HepG2 (cell line): ENCODE results near the gene C2orf74. TPM values are rescaled to one million over a fixed set of nuclear protein-coding genes. Genes with fewer than 3 reads are reported as not detected.

Experiments
- ATAC-seq: fragments of 200-7000 bp; cut with Tn5 transposase; 3 replicates; pipeline ENCODE4 v1.9.1; 2020; ENCODE audit warnings: mild to moderate bottlenecking, moderate library complexity
- BruUV-seq: library from RNA; stranded (reverse); fragments of 400-500 nt; replicated peaks from 2 replicates; lab custom pipeline; 2021; lab: Mats Ljungman, UMichigan
- CTCF ChIA-PET: fragments of 300-600 bp; formaldehyde crosslinking; extraction: SDS; loops from one replicate; lab custom pipeline; 2021; ENCODE audit warnings: low total read pairs, inconsistent platforms, low intra/inter-chr PET ratio; lab: Yijun Ruan, JAX
- POLR2A ChIA-PET: fragments of 350-600 bp; sonication (Branson Sonifier 250); formaldehyde crosslinking; loops from one replicate; lab custom pipeline; 2020; ENCODE audit warnings: antibody characterized with exemption, inconsistent platforms; lab: Yijun Ruan, JAX
- DNase-seq: peaks from one replicate; pipeline ENCODE4 v3.0.0-alpha.2; 2015; ENCODE audit warnings: low spot score
- FAIRE-seq: peaks from 3 replicates; lab custom pipeline; 2011; peaks lifted over from hg19 to GRCh38; lab: Jason Lieb, UNC
- H2AFZ ChIP-seq: one replicate; pipeline ENCODE4 v1.6.1; 2011; ENCODE audit warnings: low read length, inconsistent platforms
- H3K27ac ChIP-seq: fragments of 300-600 bp; 3 replicates; pipeline ENCODE4 v1.8.0; 2011; ENCODE audit warnings: mixed run types, mild to moderate bottlenecking, mixed read lengths, low read length, inconsistent platforms; ENCODE audit not compliant: insufficient read depth; ENCODE audit errors: extremely low read length
- H3K27me3 ChIP-seq, 2 experiments: fragments of 200-600 bp in 1 of 2; 2 replicates in 1 of 2; 3 replicates in 1 of 2; pipeline versions ENCODE4 v1.6.0 to v1.8.0; 2011; ENCODE audit warnings: low read length in 2 of 2, mild to moderate bottlenecking in 2 of 2, moderate library complexity in 2 of 2, inconsistent platforms in 1 of 2; ENCODE audit not compliant: insufficient read depth in 2 of 2, control insufficient read depth in 1 of 2
- H3K36me3 ChIP-seq, 2 experiments: fragments of 200-600 bp in 1 of 2; replicated peaks in 1 of 2; 2 replicates in 1 of 2; 3 replicates in 1 of 2; pipeline versions ENCODE4 v1.5.1 to v1.8.0; 2011; ENCODE audit warnings: low read length in 2 of 2, inconsistent platforms in 1 of 2; ENCODE audit not compliant: insufficient read depth in 2 of 2, control insufficient read depth in 1 of 2
- H3K4me1 ChIP-seq: 2 replicates; pipeline ENCODE4 v1.5.1; 2012; ENCODE audit warnings: low read length, inconsistent platforms; ENCODE audit not compliant: insufficient read depth
- H3K4me2 ChIP-seq: 2 replicates; pipeline ENCODE4 v1.6.0; 2011; ENCODE audit warnings: low read depth, low read length, inconsistent platforms
- H3K4me3 ChIP-seq, 3 experiments: fragments of 200-600 bp in 1 of 3; sonication (generic), shearing (Covaris generic) in 1 of 3; replicated peaks in 1 of 3; 2 replicates each; pipeline ENCODE4 v1.5.1; 2011 to 2016; ENCODE audit warnings: low read length in 3 of 3, inconsistent platforms in 2 of 3, low read depth in 2 of 3, mild to moderate bottlenecking in 2 of 3, control low read depth in 1 of 3, mixed read lengths in 1 of 3; ENCODE audit not compliant: insufficient read depth in 1 of 3
- H3K79me2 ChIP-seq: one replicate; pipeline ENCODE4 v1.6.1; 2011; ENCODE audit warnings: low read length, inconsistent platforms; ENCODE audit not compliant: insufficient read depth
- H3K9ac ChIP-seq: 2 replicates; pipeline ENCODE4 v1.6.0; 2011; ENCODE audit warnings: mild to moderate bottlenecking, low read depth, low read length, inconsistent platforms; ENCODE audit not compliant: insufficient read depth
- H3K9me3 ChIP-seq: 2 replicates; pipeline ENCODE4 v1.5.1; 2012; ENCODE audit warnings: mild to moderate bottlenecking, low read length
- H4K20me1 ChIP-seq: 2 replicates; pipeline ENCODE4 v1.6.0; 2011; ENCODE audit warnings: inconsistent platforms, mild to moderate bottlenecking, low read length, moderate library complexity; ENCODE audit not compliant: insufficient read depth
- GMEB2 ChIP-seq: IDR thresholded peaks from 2 replicates; pipeline ENCODE4 v1.6.1; 2016; ENCODE audit warnings: missing biosample characterization, missing genetic modification reagents, low read depth
- HMG20A ChIP-seq: IDR thresholded peaks from 2 replicates; pipeline ENCODE4 v1.6.1; 2016; ENCODE audit warnings: borderline replicate concordance
- KLF16 ChIP-seq, 2 experiments: sonication (generic) in 1 of 2; formaldehyde crosslinking in 1 of 2; IDR thresholded peaks; 2 replicates each; pipeline versions ENCODE4 v1.6.1 to v1.8.0; 2016 to 2023; ENCODE audit warnings: missing genetic modification reagents in 2 of 2, missing compliant biosample characterization in 1 of 2
- PHF5A ChIP-seq: IDR thresholded peaks from one replicate; pipeline ENCODE4 v1.6.1; 2018; ENCODE audit warnings: low read depth, missing genetic modification reagents; ENCODE audit not compliant: unreplicated experiment
- PTBP1 ChIP-seq: fragments of 200-400 bp; formaldehyde crosslinking; IDR thresholded peaks from 2 replicates; pipeline ENCODE4 v1.6.1; 2018; ENCODE audit warnings: low read length, low read depth; ENCODE audit not compliant: poor library complexity, severe bottlenecking
- RERE ChIP-seq: IDR thresholded peaks from 2 replicates; pipeline ENCODE4 v1.6.1; 2016; ENCODE audit warnings: low read depth, missing genetic modification reagents, missing compliant biosample characterization
- ZBTB4 ChIP-seq: sonication (generic); formaldehyde crosslinking; IDR thresholded peaks from 2 replicates; pipeline ENCODE4 v1.4.0; 2020; ENCODE audit warnings: missing genetic modification reagents, mild to moderate bottlenecking, borderline replicate concordance
- ZFP1 ChIP-seq: IDR thresholded peaks from 2 replicates; pipeline ENCODE4 v1.6.1; 2016
- ZKSCAN8 ChIP-seq: IDR thresholded peaks from 2 replicates; pipeline ENCODE4 v1.6.1; 2016; ENCODE audit warnings: borderline replicate concordance, missing genetic modification reagents, missing compliant biosample characterization
- ZNF230 ChIP-seq: sonication (generic); formaldehyde crosslinking; IDR thresholded peaks from 2 replicates; pipeline ENCODE4 v1.4.0; 2020; ENCODE audit warnings: mild to moderate bottlenecking, missing genetic modification reagents
- ZSCAN12 ChIP-seq: sonication (generic); formaldehyde crosslinking; IDR thresholded peaks from 2 replicates; pipeline ENCODE4 v1.9.0; 2021; ENCODE audit warnings: mild to moderate bottlenecking, missing genetic modification reagents
- WGBS: methylation state at CpG from one replicate; pipeline ENCODE4 v1.1.6; 2017; ENCODE audit warnings: low lambda C conversion rate; 5-methylcytosine and 5-hydroxymethylcytosine counted together
- in situ Hi-C: cut with HindIII; loops from 2 replicates; pipeline ENCODE4 v1.10.0; 2017; ENCODE audit warnings: low pct_unique_long_range_greater_than_20kb; ENCODE audit not compliant: extremely low pct_ligation_motif_present
- intact Hi-C: fragments of 100-400 bp; cut with micrococcal nuclease; formaldehyde crosslinking; loops from one replicate; pipeline ENCODE4 v1.10.0; 2022; ENCODE audit not compliant: unreplicated experiment
- polyA plus RNA-seq, 8 experiments: library from polyadenylated mRNA; depleted of rRNA in 3 of 8; stranded (reverse) in 7 of 8; unstranded in 1 of 8; fragments of >200 nt; fragmentation: Illumina TruSeq in 4 of 8; extraction: Trizol in 4 of 8; gene quantifications; 2 replicates each; pipeline versions ENCODE4 v1.2.1 to v1.2.3, GENCODE V29; 2011 to 2016; ENCODE audit warnings: low read depth in 4 of 8, missing spikeins in 1 of 8, mixed read lengths in 1 of 8; ENCODE audit not compliant: insufficient read depth in 1 of 8
- total RNA-seq, 5 experiments: library from RNA; depleted of rRNA; stranded (reverse); fragments of >200 nt; fragmentation: Illumina TruSeq; extraction: Trizol; gene quantifications; 2 replicates each; pipeline ENCODE4 v1.2.3, GENCODE V29; 2016; ENCODE audit warnings: low read depth in 1 of 5

The C2orf74 gene
- total and polyA plus RNA-seq, 2 of the 13 experiments (the other 11 are each of a cell fraction or from before 2014, with no cell fraction given), result 10.6 to 13.8 TPM

GRCh38 chr2:61176755-61177726 is 15.1 kb downstream of the C2orf74 start:
- intact Hi-C loops, result loop anchor here (2.0 kb wide), 1 partner anchor 160 kb away; the partner anchor contains the start of gene PEX13
- no peak for TF ChIP-seq HMG20A
- no peak for TF ChIP-seq PTBP1
- TF ChIP-seq ZBTB4 (CRISPR knock-in tag), result no peak
- TF ChIP-seq PHF5A, result peak; percentile 87
- TF ChIP-seq KLF16 (CRISPR knock-in tag; IDR thresholded peaks at IDR 0.05), result peak; percentile 78 to 81; a peak in 2 of 4 replicates
- TF ChIP-seq ZSCAN12 (CRISPR knock-in tag), result no peak
- TF ChIP-seq GMEB2 (CRISPR knock-in tag), result 0 out of 2 replicates have a peak, but pooled peaks have one; percentile 52
- TF ChIP-seq ZKSCAN8 (CRISPR knock-in tag), result no peak; the same call in 1 of the 2 replicates
- no peak for TF ChIP-seq ZFP1
- TF ChIP-seq ZNF230, result no peak; the same call in none of the 2 replicates
- 0 out of 2 replicates have a peak, but pooled peaks have one; percentile 26 for TF ChIP-seq RERE (CRISPR knock-in tag)

More at GRCh38 chr2:61176755-61177726, 15.1 kb downstream of the C2orf74 start:
- Histone ChIP-seq H3K79me2 (peaks cover 43% of the 10 kb centered on the region), H3K4me1 (peaks cover 63% of the 10 kb centered on the region), H3K4me3 (peak overlapping the region; percentile 85 to 94 (median 93)), H3K27ac (peak overlapping the region; percentile 93), H3K9ac (peak overlapping the region; percentile 96), H3K27me3 (no peaks in the 10 kb centered on the region), H2AFZ (peak overlapping the region; percentile 64), H3K4me2 (peak overlapping the region; percentile 97), H3K9me3 (no peaks in the 10 kb centered on the region), H4K20me1 (no peaks in the 10 kb centered on the region), H3K36me3 (peaks cover 6 to 26% of the 10 kb centered on the region in 2 experiments)
- WGBS, result 4% methylated on average over 23 of the region's 111 CpGs
- FAIRE-seq (peak; percentile 48), DNase-seq (peak; percentile 94), ATAC-seq (peak; percentile 92)
- ChIA-PET CTCF (no interaction called here), POLR2A (interaction anchor here (0.5 to 4.0 kb wide), 27 partner anchors 9 to 1853 kb away, joined by 3 to 79 read pairs (median 4); partner anchors contain the start of genes C2orf74, PAPOLG, PEX13 and PUS10)
- in situ Hi-C loops, result no loop called here
- BruUV-seq, result TSS peak; percentile 97
